Choroid plexus epithelial cell (primary cell): Measurements from ENCODE around the gene TFAP2E.

Experiments
- DNase-seq: peaks from one replicate; pipeline ENCODE4 v3.0.0-alpha.2; 2010; ENCODE audit warnings: low read depth
- H3K4me3 ChIP-seq: 2 replicates; pipeline ENCODE4 v1.5.1; 2011; ENCODE audit warnings: low read depth, mild to moderate bottlenecking, control low read depth, low read length, moderate library complexity
- TF ChIP-seq, protein P1 (sequence below): conservative IDR thresholded peaks from 2 replicates; pipeline ENCODE4 v1.5.1; 2011; ENCODE audit warnings: low read depth, mild to moderate bottlenecking, control low read depth, inconsistent platforms, low read length, moderate library complexity

TFAP2E gene

DNA sequence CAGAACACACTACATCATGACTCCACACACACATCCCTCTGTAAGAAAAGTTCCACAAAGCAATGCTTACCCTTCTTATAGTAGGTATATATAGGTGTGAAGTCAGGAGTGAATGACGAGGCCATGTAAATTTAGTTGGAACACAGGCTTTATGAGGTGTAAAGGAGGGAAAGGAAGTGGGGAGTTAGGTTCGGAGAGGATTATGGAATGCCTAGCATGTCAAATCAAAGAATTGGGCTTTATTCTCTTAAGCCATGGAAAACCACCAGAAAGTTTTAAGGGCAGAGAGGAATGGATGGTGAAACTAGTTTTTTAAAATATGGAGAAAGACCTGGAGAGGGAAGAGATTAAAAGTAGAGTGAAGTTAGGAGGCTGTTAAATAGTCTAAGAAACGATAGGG is 26.3 kb downstream of the TFAP2E start:
- no peak for DNase-seq
- TF ChIP-seq, protein P1, sequence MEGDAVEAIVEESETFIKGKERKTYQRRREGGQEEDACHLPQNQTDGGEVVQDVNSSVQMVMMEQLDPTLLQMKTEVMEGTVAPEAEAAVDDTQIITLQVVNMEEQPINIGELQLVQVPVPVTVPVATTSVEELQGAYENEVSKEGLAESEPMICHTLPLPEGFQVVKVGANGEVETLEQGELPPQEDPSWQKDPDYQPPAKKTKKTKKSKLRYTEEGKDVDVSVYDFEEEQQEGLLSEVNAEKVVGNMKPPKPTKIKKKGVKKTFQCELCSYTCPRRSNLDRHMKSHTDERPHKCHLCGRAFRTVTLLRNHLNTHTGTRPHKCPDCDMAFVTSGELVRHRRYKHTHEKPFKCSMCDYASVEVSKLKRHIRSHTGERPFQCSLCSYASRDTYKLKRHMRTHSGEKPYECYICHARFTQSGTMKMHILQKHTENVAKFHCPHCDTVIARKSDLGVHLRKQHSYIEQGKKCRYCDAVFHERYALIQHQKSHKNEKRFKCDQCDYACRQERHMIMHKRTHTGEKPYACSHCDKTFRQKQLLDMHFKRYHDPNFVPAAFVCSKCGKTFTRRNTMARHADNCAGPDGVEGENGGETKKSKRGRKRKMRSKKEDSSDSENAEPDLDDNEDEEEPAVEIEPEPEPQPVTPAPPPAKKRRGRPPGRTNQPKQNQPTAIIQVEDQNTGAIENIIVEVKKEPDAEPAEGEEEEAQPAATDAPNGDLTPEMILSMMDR = no peak
- no peak overlapping the region for H3K4me3 ChIP-seq

DNA sequence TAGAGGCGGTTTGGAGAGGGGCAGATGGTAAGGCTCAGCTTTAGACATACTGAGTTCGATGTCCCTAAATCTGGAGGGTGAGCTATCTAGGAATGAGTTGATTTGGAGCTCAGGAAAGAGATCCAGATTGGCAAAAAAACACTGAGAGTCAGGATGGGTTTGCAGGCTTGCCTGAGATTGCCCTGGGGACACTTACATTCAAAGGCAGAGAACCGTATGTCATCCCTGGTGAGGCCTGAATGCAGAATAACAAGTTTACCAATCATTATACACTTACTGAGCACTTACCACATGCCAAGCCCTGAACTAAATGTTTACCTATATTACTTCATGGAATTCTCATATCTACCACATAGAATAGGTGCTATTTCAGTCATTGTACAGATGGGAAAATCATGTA is 27.5 kb downstream of the TFAP2E start:
- H3K4me3 ChIP-seq = no peak overlapping the region
- TF ChIP-seq, protein P1 = no peak
- no peak for DNase-seq

- no peak overlapping the region for H3K4me3 ChIP-seq
- DNase-seq = peak; percentile 13
- TF ChIP-seq, protein P1 = no peak
Measured at GRCh38 chr1:35603468-35603867, 30.4 kb downstream of the TFAP2E start.

DNA sequence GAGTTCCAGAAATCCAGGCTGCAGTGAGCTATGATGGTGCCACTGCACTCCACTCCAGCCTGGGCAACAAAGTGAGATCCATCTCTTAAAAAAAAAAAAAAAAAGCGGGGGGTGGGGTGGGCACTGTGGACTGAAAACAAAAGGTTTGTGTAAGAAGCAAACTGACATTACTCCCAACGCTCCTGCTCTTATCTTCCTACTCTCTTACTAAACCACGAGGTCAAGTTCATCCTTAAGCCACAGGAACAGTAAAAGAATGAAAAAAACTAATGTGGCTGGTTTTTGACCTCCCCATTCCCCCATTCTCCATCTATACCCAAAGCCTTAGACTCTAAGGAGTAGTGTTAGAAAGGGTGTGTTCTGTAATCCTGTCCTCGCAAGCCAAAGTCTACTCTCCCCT is 30.8 kb downstream of the TFAP2E start:
- no peak overlapping the region for H3K4me3 ChIP-seq
- DNase-seq = peak; percentile 42
- TF ChIP-seq, protein P1 = no peak

GRCh38 chr1:35605071-35605866 is 32.2 kb downstream of the TFAP2E start:
- TF ChIP-seq, protein P1 = no peak
- H3K4me3 ChIP-seq = no peak overlapping the region
- peak; percentile 8 for DNase-seq

DNA sequence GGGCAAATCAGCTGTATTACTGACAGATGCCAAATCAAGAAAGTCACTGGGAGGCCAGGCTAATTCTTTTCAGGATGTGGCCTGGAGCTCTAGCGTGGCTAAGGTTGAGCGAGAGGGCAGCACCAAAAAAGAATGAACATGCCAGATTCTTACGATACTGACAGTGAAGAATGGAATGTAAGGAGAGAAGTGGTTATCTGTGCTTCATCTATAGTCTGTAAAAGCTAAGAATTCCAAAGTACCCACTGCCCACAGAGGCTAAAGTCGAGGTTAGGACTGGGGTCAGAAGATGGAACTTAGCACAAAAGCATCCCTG is 32.7 kb downstream of the TFAP2E start:
- peak; percentile 62 for DNase-seq
- TF ChIP-seq, protein P1 = no peak

DNA sequence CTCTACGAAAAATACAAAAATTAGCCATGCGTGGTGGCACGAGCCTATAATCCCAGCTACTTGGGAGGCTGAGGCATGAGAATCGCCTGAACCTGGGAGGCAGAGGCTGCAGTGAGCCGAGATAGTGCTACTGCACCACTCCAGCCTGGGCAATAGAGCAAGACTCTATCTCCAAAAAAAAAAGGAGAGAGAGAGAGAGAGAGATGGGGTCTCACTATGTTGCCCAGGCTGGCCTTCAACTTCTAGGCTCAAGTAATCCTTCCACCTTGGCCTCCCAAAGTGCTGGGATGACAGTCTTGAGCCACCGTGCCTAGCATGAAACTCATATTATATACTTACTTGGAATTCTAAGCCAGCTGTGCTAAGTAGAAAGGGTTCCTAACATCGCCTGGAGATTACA is 38.5 kb downstream of the TFAP2E start:
- no peak overlapping the region for H3K4me3 ChIP-seq
- DNase-seq = no peak
- TF ChIP-seq, protein P1 = no peak

More for the DNA sequence above, 32.7 kb downstream of the TFAP2E start:
- H3K4me3 ChIP-seq = no peak overlapping the region
